Right forelimb (tissue), 1 donor: Measurements from ENCODE around the gene BTD.
A peak's percentile ranks its signal among the peaks of the same experiment; 100 is the strongest.
"Not testable (repeated sequence)": the region's sequence is repeated elsewhere in the genome, so short reads cannot be mapped to it uniquely, and the experiment has no call there.

Source experiments
- DNase-seq: peaks from one replicate; pipeline ENCODE4 v3.0.0-alpha.2; 2018

The BTD gene

DNA sequence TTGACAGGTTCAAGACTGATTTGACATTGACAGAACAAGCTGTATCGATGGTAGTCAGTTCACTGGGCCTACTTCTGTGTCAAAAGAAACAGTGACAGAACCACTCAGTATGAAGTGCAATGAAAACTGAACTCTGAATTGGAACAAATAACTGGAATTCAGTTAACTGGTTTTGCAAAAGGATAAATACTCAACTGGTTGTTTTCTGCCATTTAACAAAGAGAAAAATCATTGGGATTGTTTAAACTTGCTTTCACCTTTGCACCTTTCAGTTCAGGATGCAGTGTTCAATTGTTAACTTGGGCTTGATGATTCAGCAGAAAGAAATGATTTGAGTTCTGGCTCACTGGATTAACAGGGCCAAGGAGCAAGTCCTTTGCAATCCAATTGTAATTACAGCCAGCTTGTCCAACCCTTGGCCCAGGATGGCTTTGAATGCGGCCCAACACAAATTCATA is 4.9 kb downstream of the BTD start:
- no peak for DNase-seq

GRCh38 chr3:15610082-15610759 is 8.7 kb downstream of the BTD start:
- no peak for DNase-seq

GRCh38 chr3:15611018-15611417 is 9.5 kb downstream of the BTD start:
- DNase-seq = no peak

DNA sequence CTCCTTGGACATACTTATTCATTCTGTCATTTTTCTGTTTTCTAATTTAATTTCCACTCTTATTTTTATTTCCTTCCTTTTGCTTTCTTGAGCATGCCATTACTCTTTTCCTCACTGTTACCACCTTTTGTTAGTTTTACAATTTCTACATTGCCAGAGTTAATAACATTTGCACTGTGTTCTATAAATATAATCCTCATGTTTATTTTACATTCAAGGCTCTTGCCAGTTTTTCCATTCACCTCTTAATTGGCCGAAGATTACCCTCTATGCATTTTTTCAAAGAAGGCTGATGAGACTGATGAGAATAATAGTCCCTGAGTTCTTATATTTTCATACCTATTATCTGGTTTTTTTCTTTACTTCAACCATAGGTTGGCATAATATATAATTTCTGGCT is 10.5 kb downstream of the BTD start:
- no peak for DNase-seq

DNA sequence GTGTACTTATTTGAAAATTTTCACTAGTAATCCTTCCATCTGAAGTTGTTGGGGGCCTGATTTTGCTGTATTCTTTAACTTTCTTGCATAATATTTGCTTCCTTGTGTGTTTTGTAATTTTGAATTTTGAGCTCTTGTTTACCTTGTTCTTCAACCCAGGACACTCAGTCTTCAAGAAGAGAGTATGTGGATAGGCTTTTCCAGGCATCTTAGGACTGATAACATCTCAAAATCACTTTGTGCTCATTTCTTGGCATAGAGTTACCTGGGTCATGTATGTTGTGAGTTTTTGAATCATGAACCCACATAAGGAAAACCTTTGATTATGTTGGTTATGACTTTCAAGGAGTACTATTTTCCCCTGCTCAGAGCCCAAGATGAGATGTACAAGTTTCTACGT is 13.4 kb downstream of the BTD start:
- DNase-seq = no peak

GRCh38 chr3:15616053-15616452 is 14.5 kb downstream of the BTD start:
- DNase-seq = no peak

DNA sequence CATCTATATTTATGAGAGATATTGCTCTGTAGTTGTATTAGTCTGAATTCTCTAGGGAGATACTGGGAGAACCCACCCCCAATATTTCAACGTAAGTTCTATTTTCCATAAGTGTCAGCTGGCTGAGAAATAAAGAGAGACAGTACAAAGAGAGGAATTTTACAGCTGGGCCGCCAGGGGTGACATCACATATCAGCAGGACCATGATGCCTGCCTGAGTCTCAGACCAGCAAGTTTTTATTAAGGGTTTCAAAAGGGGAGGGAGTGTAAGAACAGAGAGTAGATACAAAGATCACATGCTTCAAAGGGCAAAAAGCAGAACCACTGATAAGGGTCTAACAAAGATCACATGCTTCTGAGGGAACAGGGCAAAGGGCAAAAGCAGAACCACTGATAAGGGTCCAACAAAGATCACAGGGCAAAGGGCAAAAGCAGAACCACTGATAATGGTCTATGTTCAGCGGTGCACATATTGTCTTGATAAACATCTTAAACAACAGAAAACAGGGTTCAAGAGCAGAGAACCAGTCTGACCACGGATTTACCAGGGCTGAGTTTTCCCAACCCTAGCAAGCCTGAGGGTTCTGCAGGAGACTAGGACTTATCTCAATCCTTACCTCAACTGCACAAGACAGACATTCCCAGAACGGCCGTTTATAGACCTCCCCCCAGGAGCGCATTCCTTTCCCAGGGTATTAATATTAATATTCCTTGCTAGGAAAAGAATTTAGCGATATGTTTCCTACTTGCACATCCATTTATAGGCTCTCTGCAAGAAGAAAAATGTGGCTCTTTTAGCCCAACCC is 18.3 kb downstream of the BTD start:
- DNase-seq = not testable (repeated sequence)

- no peak for DNase-seq
These were observed 22.2 kb downstream of the BTD start for GRCh38 chr3:15623535-15624440.

- no peak for DNase-seq
These were observed 27.4 kb downstream of the BTD start for GRCh38 chr3:15628967-15629366.

DNA sequence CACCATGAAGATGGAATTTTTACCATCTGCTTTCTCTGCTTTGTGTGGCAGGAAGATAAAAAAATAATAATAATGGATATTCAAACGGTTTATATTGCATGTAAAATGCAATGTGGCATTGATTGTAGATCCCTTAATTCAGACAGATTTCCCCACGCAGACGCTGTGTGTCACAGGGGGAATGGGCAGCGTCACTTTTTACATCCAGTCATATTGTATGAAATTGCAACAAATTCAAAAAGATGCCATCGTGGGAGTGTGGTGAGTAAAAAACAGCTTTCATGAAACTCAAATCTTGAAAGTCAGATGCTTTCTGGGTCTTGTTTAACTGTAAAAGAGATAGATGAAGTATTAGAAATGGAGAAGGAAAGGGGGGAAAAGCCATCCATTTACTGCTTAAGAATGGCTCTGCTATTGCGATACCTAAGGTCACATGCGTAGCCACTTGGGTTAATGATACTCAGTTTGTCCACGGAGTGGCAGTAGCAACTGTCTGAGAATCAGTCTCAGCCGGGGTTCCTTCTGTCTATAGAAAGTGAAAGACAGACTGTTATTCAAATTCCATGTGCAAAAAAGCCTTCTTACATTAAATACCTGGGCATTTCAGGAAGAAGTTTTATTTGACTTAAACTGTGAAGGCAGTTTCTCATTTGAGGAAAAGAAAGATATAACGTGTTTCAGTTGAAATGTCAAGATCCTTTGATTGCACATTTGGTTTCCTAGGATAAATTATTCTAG is 28.5 kb downstream of the BTD start:
- peak; percentile 71 for DNase-seq

GRCh38 chr3:15630646-15631350 is 29.3 kb downstream of the BTD start:
- DNase-seq = no peak

DNA sequence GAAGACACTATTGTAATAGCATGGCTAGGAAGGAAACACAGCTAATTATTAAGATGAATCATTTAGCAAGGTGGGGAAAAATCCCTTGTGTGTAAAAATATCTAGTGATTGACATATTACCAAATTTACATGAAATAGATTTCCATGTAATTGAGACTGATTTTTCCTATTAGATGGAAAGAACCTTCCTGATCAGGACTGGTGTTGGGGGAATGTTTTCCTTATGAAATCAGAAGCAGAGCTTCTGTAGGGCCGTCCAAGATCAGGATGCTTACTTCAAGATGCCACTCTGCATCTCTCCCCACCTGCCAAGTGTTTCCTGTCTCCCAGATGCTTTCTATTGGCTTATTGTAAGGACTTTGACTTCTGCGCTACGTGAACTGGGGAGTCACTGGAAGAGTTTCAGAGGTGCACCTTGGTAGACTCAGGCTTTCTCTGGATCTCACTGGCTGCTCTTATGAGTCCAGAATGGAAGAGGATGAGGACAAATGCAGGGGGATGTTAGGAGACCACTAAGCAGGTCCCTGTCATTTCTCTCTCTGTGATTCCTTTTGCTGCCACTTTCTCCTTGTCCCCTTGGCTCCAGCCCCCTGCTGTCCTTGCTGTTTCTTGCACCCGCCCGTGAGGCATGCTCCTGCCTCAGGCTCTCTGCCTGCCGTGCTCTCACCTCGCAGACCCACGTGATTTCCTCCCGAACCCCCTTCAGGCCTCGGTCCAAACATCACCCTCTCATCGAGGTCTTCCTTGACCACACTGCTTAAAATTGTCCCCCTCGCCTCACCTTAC is 30.1 kb downstream of the BTD start:
- no peak for DNase-seq

GRCh38 chr3:15632212-15632580 is 30.7 kb downstream of the BTD start:
- DNase-seq = no peak

GRCh38 chr3:15633159-15633558 is 31.6 kb downstream of the BTD start:
- DNase-seq = no peak

DNA sequence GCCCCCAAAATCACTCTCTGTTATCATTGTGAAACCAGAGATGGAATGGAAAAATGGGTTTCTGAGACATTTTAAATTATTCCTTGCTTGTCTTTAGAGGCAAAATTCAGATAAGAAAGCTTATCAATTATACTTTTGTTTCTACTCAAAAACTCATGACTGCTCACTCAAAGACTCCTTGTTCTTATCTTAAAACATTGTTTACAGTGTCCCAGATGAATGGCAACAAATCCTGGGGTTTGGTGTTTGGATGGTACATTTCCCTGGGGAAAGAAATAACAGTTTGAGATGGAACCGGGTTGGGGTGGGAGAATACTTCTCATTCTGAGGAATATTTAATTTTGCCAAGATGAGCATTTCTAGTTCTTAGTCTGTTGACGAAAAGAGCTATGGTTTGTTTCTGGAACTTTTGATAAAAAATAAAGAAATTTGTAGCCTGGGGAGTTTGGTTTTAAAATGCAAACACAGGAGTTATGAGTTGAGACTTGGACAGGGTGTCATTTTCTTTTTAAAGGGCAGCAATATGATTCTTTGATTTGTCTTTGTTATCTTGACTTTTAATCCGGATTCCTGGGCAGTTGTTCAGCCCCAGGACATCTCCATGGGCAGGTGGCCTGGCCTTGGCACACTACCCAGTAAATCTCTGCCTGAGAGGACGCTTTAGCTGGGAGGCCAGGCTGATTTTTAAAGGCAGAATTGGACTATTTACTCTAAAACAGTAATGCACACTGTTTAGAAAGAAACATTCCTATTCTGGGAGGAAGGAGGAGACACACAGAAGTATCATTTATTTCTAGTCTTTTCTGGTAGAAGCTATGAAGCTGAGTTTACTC is 32.4 kb downstream of the BTD start:
- DNase-seq = no peak

DNA sequence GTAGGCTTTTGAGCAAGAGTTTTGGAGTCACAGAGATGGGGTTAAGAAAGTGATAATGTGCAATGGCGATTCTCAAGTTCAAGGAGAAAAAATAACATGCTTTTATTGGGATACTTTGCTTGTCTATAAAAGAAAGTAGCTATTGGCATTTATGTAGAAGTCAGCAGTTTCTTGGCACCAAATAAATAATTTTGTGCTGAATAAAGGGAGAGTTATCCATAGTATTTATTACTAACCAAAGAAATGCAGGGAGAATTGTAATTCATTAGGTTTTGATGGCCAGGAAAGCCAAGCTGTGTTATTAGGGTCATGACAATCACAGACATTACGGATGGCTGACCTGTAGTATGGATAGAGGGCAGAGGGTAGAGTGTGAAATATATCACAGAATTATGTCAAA is 33.1 kb downstream of the BTD start:
- no peak for DNase-seq

DNA sequence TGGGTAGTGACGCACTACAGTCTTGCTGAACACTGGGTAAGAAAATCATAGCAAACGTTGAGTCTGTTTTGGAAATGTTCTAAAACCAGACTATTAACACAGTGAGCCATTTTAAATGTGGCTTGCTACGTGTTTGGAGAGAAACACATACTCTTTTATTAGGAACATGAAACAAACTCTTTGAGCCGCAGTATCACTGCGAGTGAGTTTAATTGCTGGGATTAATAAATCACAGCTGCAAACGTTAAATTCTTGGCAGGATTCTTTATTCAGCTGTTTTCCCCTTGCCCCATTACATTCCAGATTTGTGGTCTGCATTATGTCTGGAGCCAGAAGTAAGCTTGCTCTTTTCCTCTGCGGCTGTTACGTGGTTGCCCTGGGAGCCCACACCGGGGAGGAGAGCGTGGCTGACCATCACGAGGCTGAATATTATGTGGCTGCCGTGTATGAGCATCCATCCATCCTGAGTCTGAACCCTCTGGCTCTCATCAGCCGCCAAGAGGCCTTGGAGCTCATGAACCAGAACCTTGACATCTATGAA is 33.6 kb downstream of the BTD start:
- peak; percentile 75 for DNase-seq

GRCh38 chr3:15636028-15636709 is 34.6 kb downstream of the BTD start:
- no peak for DNase-seq
